Transverse colon (tissue), 4 donors: ENCODE measurements around the gene OLAH. TPM values are rescaled to one million over a fixed set of nuclear protein-coding genes. Genes with fewer than 3 reads are reported as not detected.

Experiments
- DNase-seq: peaks from one replicate; pipeline ENCODE4 v3.0.0-alpha.2; 2019
- H3K27ac ChIP-seq, 4 donors: fragments of 200-600 bp; sonication (generic); 2 replicates each; pipeline ENCODE4 v1.5.1; 2016 to 2018; ENCODE audit warnings: inconsistent platforms in 4 of 4
- H3K27me3 ChIP-seq: fragments of 200-600 bp; sonication (generic); 2 replicates; pipeline ENCODE4 v1.5.1; 2017; ENCODE audit warnings: inconsistent platforms
- H3K36me3 ChIP-seq, 4 donors: fragments of 200-600 bp; sonication (generic); 2 replicates each; pipeline ENCODE4 v1.5.1; 2017 to 2019; ENCODE audit warnings: inconsistent platforms in 4 of 4
- H3K4me1 ChIP-seq, 4 donors: fragments of 200-600 bp; sonication (generic); 2 replicates each; pipeline ENCODE4 v1.5.1; 2017 to 2020; ENCODE audit warnings: inconsistent platforms in 4 of 4
- H3K4me3 ChIP-seq, 4 donors: fragments of 200-600 bp; sonication (generic); 1 replicate in 1 of 4; 2 replicates in 3 of 4; pipeline versions ENCODE4 v1.5.1 to v1.6.1; 2017 to 2019; ENCODE audit warnings: inconsistent platforms in 4 of 4
- H3K9me3 ChIP-seq, 2 donors: fragments of 200-600 bp; sonication (generic); 2 replicates each; pipeline ENCODE4 v1.5.1; 2017 to 2019; ENCODE audit warnings: inconsistent platforms in 2 of 2
- CTCF ChIP-seq, 5 experiments: fragments of 200-600 bp in 3 of 5; fragments of 450-650 bp in 2 of 5; sonication (generic) in 3 of 5; IDR thresholded peaks; 1 replicate in 2 of 5; 2 replicates in 3 of 5; pipeline ENCODE4 v1.5.1; 2016 to 2017; ENCODE audit warnings: antibody characterized with exemption in 5 of 5, inconsistent platforms in 3 of 5, mild to moderate bottlenecking in 2 of 5, moderate library complexity in 1 of 5
- EP300 ChIP-seq: sonication (generic); formaldehyde crosslinking; IDR thresholded peaks from one replicate; pipeline ENCODE4 v1.6.1; 2017; ENCODE audit warnings: antibody characterized with exemption, low read depth
- POLR2A ChIP-seq: fragments of 450-650 bp; IDR thresholded peaks from one replicate; pipeline ENCODE4 v1.6.1; 2016; ENCODE audit warnings: antibody characterized with exemption, mild to moderate bottlenecking, moderate library complexity
- POLR2AphosphoS5 ChIP-seq, 3 donors: sonication (generic); formaldehyde crosslinking; IDR thresholded peaks; one replicate each; pipeline ENCODE4 v1.6.1; 2016; ENCODE audit warnings: antibody characterized with exemption in 3 of 3
- WGBS, 2 donors: methylation state at CpG; one replicate each; pipeline ENCODE4 v1.1.5; 2018; ENCODE audit warnings: low coverage in 1 of 2; 5-methylcytosine and 5-hydroxymethylcytosine counted together
- in situ Hi-C, 4 donors: fragments of 200-750 bp; cut with MboI; loops; one replicate each; pipeline versions ENCODE4 v1.15.0 to v1.15.1; 2017; ENCODE audit warnings: low sequenced_read_pairs in 3 of 4, low pct_ligation_motif_present in 1 of 4, low pct_unique_long_range_greater_than_20kb in 1 of 4
- intact Hi-C: fragments of 100-400 bp; cut with DNase I; formaldehyde crosslinking; loops from one replicate; pipeline ENCODE4 v1.15.1; 2023; ENCODE audit warnings: low total_unique reads
- total RNA-seq, 4 donors: library from RNA; depleted of rRNA; stranded (reverse); fragments of >200 nt; gene quantifications; one replicate each; pipeline ENCODE4 v1.1.0, GENCODE V29; 2016

Gene OLAH
- total RNA-seq, 4 donors from 2014 or later, result not detected

- intact Hi-C loops (no loop called here), in situ Hi-C loops (no loop called here)
- Histone ChIP-seq H3K27me3 (no peaks in the 10 kb centered on the region), H3K36me3 (no peaks in the 10 kb centered on the region), H3K4me1 (no peaks in the 10 kb centered on the region), H3K4me3 (no peak overlapping the region), H3K9me3 (no peaks in the 10 kb centered on the region), H3K27ac (no peak overlapping the region)
- TF ChIP-seq CTCF (IDR thresholded peaks at IDR 0.05) (no peak), POLR2AphosphoS5 (IDR thresholded peaks at IDR 0.05) (no peak), EP300 (no peak), POLR2A (no peak)
- 82 to 89% methylated on average over 7 to 10 of the region's 10 CpGs for WGBS, 2 donors
- DNase-seq, result no peak
These were observed 5.3 kb upstream of the OLAH start for GRCh38 chr10:15038416-15038815.

- no peak overlapping the region for H3K27ac ChIP-seq
- in situ Hi-C loops, result no loop called here
- intact Hi-C loops, result no loop called here
These were observed 1.6 kb downstream of the OLAH start for GRCh38 chr10:15045380-15045779.

GRCh38 chr10:15046626-15047025, 2.9 kb downstream of the OLAH start:
- no peak for DNase-seq
- no peaks in the 10 kb centered on the region for H3K36me3 ChIP-seq
- in situ Hi-C loops (no loop called here), intact Hi-C loops (no loop called here)
- 20 to 80% methylated on average over 1 to 5 of the region's 5 CpGs for WGBS, 2 donors
- H3K27ac ChIP-seq, result no peak overlapping the region
- H3K4me3 ChIP-seq, result no peak overlapping the region
- no peaks in the 10 kb centered on the region for H3K4me1 ChIP-seq
- TF ChIP-seq POLR2AphosphoS5 (IDR thresholded peaks at IDR 0.05) (no peak), CTCF (IDR thresholded peaks at IDR 0.05) (no peak)
- no peaks in the 10 kb centered on the region for H3K9me3 ChIP-seq
- no peaks in the 10 kb centered on the region for H3K27me3 ChIP-seq

More at GRCh38 chr10:15045380-15045779, 1.6 kb downstream of the OLAH start:
- Histone ChIP-seq H3K9me3 (no peaks in the 10 kb centered on the region), H3K4me3 (no peak overlapping the region), H3K36me3 (no peaks in the 10 kb centered on the region), H3K4me1 (no peaks in the 10 kb centered on the region), H3K27me3 (no peaks in the 10 kb centered on the region)
- no peak for TF ChIP-seq CTCF (IDR thresholded peaks at IDR 0.05)
- no peak for TF ChIP-seq EP300
- no peak for TF ChIP-seq POLR2AphosphoS5 (IDR thresholded peaks at IDR 0.05)
- no peak for TF ChIP-seq POLR2A
- no peak for DNase-seq
- 86% methylated on average over 1 of the region's 1 CpG; no CpG with 5 or more reads in 1 of the 2 donors for WGBS, 2 donors

- Histone ChIP-seq H3K27me3 (no peaks in the 10 kb centered on the region), H3K9me3 (no peaks in the 10 kb centered on the region), H3K4me3 (no peak overlapping the region), H3K27ac (no peak overlapping the region), H3K4me1 (no peaks in the 10 kb centered on the region), H3K36me3 (no peaks in the 10 kb centered on the region)
- intact Hi-C loops, result no loop called here
- in situ Hi-C loops, result no loop called here
- TF ChIP-seq POLR2AphosphoS5 (IDR thresholded peaks at IDR 0.05), result no peak
- DNase-seq, result no peak
These were observed 5.8 kb downstream of the OLAH start for GRCh38 chr10:15049533-15049932.

- no peak for DNase-seq
- H3K27ac ChIP-seq, result no peak overlapping the region
- no peaks in the 10 kb centered on the region for H3K36me3 ChIP-seq
- in situ Hi-C loops, result no loop called here
- no peaks in the 10 kb centered on the region for H3K27me3 ChIP-seq
- H3K4me3 ChIP-seq, result no peak overlapping the region
- WGBS, 2 donors, result 91 to 92% methylated on average over 7 of the region's 7 CpGs
- no peaks in the 10 kb centered on the region for H3K9me3 ChIP-seq
- TF ChIP-seq CTCF (IDR thresholded peaks at IDR 0.05), result no peak
- no peak for TF ChIP-seq EP300
- no peak for TF ChIP-seq POLR2A
- no peak for TF ChIP-seq POLR2AphosphoS5 (IDR thresholded peaks at IDR 0.05)
- intact Hi-C loops, result no loop called here
- no peaks in the 10 kb centered on the region for H3K4me1 ChIP-seq
These were observed 8.4 kb downstream of the OLAH start for GRCh38 chr10:15052121-15052520.
